HG03342 (cell line): Measurements from ENCODE around the gene ETV5.

Experiments
- ATAC-seq: cut with Tn5 transposase; IDR thresholded peaks from one replicate; pipeline ENCODE4 v1.9.1; 2021; ENCODE audit warnings: mild to moderate bottlenecking, moderate library complexity; ENCODE audit not compliant: unreplicated experiment

ETV5 gene

GRCh38 chr3:186124592-186124991 is 15.7 kb upstream of the ETV5 start:
- no peak for ATAC-seq

- ATAC-seq: no peak
Observed at GRCh38 chr3:186123012-186123411, 14.1 kb upstream of the ETV5 start.

- ATAC-seq: no peak
Observed at GRCh38 chr3:186121968-186122367, 13.1 kb upstream of the ETV5 start.

GRCh38 chr3:186121278-186121677 is 12.4 kb upstream of the ETV5 start:
- no peak for ATAC-seq

- no peak for ATAC-seq
Observed at GRCh38 chr3:186119499-186119898, 10.6 kb upstream of the ETV5 start.

GRCh38 chr3:186118692-186119091 is 9.8 kb upstream of the ETV5 start:
- ATAC-seq: no peak

GRCh38 chr3:186117521-186118134 is 8.7 kb upstream of the ETV5 start:
- ATAC-seq: no peak

- no peak for ATAC-seq
Observed at GRCh38 chr3:186115239-186115996, 6.5 kb upstream of the ETV5 start.

GRCh38 chr3:186110975-186111974 is 2.4 kb upstream of the ETV5 start:
- ATAC-seq: no peak

- ATAC-seq: no peak
Observed at GRCh38 chr3:186109897-186110803, 1.3 kb upstream of the ETV5 start.

- ATAC-seq: no peak
Observed at GRCh38 chr3:186108106-186108940, 566 bp downstream of the ETV5 start.

GRCh38 chr3:186107215-186108105 is 1.4 kb downstream of the ETV5 start:
- no peak for ATAC-seq

GRCh38 chr3:186105543-186105942 is 3.3 kb downstream of the ETV5 start:
- ATAC-seq: no peak

GRCh38 chr3:186102687-186103086 is 6.2 kb downstream of the ETV5 start:
- no peak for ATAC-seq

- no peak for ATAC-seq
Observed at GRCh38 chr3:186100398-186100797, 8.5 kb downstream of the ETV5 start.

GRCh38 chr3:186099178-186099577 is 9.7 kb downstream of the ETV5 start:
- ATAC-seq: no peak

GRCh38 chr3:186098740-186099139 is 10.1 kb downstream of the ETV5 start:
- no peak for ATAC-seq

- ATAC-seq: no peak
Observed at GRCh38 chr3:186097663-186098451, 11.0 kb downstream of the ETV5 start.
